ENCODE measurements around the gene GALNT10.

Gene GALNT10

DNA sequence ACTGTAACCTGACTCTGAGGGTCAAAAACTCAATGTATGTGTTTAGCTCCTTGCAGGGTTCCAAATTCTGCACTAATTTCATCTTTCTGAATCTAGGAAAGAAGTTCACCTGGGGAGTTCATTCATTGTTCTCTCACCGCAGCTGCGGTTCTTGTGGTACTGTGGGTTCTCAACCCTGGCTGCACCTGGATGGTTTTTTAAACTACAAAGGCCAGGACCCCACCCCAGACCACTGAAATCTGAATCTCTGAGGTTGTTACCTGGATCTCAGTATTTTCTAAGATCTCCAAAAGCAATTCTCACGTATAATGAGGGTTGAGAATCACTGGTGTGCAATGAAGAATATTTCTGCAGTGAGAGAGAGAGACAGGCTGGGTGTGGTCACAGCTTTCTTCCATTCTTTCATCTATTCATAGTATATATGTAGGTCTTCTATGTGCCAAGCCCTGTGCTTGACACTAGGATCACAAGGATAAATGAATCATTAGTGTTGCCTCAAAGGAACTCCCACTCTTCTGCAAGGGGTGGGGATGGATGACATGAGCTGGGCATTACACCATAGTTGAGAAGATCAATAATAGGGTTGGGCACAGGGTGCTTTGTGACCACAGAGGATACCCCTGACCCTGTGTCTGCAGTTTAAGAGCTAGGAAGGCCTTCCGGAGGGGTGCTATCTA lies 109.8 kb downstream of the GALNT10 start:
- DNase-seq: no peak

DNA sequence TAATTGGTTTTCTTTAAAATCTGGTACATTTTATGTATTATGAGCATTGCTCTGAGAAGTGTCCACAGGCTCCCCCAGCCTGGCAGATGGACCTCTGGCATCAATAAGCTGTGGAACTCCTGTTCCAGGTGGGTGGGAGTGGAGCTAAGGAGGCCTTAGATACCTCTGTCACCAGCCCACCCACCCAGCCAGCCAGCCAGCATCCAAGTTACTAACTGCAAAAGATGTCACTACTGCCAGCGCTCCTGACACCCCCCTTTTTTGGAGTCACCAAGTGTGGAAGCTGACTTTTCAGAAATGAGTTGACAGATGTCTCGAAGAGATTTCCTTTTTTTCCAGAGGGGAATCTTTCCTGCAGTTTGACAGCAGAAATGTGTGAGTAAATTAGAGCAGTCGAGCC lies 111.2 kb downstream of the GALNT10 start:
- no peak for DNase-seq

DNA sequence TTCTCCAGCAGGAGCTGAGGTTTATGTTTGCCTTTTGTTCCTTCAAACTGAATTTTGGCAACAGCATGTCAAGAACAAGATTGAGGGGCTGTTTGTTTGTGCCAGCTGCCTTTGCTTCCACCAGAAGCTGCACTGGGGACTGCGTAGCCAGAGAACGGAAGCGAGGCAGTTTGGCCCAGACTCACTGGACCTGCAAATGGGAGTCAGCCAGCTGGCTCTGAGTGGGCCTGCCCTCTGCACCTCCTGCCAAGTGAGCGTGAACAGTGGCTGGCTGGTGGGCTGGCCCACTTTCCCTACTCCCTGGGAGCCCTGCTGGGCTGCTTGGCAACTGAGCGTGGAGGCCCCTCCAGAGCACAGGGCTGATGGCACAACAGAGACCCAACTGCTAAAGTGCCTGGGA lies 111.6 kb downstream of the GALNT10 start:
- no peak for DNase-seq

DNA sequence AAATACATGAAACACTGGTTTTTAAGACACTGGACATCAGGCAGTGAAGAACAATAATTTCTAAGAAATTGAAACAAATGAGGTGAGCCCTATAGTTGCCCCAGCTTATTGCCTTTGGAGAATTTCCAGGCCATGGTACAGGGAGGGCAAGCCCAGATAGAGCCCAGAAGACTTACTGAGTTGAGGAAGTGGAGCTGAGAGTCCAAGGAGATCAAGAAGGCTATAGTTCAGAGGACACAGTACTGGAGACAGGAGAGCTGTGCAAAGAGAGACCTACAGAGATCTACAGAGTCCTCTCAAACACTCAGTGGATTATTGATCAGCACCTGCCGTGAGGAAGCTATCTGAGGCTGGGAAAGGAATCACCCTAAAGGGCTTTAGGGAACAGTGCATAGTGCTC lies 112.6 kb downstream of the GALNT10 start:
- DNase-seq: no peak

DNA sequence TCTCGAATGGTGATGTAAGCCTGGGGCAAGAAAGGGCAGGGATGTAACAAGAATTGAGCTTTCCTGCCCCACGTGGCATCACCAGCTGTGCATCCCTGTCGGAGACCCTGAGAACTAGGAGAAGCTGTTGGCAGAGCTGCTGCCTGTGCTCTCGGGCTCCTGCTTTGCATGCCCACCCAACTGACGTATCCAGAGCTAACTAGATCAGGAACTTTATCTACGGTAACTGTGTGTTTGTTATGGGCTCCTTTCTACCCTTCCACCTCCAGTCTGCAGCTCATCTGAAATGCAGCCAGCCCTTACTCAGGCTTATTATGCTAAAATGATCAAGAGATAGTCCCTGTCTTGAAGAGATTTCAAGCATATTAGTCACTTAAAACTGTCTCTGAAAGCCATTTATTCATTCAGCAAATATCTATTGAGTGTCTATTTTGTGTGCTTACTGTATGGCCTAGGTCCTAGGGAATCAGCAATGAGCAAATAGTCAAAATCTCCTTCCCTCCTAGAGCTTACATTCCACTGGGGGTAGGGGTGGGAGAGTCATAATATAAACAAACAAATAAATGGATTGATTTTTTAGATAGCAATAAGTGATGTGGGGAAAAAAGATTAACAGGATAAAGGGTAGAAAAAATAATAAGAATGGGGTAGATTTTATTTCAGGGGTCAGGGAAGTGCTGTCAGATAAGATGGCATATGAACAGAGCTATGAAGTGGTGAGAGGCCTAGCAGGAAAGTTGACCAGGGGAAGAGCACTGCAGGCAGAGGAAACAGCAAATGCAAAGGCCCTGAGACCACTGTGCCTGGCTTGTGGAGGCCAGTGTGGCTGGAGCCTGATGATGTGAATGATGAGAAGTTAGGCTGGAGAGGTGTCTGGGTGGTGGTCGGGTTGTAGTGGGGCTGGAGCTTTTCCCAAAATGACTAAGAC lies 118.2 kb downstream of the GALNT10 start:
- no peak for DNase-seq

DNA sequence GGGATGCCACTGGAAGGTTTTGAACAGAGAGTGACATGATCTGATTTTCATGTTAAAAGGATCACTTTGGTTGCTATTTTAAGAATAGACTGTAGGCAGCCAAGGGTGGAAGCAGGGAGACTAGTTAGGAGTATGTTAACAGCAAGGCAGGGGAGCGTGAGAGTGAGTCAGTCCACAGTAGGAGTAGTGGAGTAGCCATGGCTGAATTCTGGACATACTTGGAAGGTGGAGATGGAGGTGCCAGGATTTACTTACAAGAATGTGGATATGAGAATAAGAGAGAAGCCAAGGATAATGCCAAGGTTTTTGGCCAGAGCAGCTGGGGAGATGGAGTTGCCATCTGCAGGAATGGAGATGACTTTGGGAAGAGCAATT lies 118.8 kb downstream of the GALNT10 start:
- DNase-seq: no peak

DNA sequence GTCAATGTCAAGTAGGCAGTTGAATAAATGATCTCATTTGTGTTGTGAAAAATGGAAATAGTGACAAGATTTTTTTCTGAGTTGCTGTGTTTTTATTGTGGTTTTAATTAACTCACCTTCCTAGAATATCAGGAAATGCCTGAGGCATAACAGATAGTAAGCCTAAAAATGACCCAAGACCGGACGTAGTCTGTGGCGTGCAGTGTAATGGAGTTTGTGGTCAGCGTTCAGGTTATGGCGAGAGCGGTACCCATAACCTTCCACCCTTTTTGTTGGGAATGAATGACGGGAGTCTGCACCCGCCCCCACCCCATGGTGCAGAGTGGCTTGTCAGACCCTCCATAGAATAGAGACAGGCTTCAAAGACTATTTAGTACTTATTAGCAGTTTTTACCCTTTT lies 119.3 kb downstream of the GALNT10 start:
- no peak for DNase-seq

DNA sequence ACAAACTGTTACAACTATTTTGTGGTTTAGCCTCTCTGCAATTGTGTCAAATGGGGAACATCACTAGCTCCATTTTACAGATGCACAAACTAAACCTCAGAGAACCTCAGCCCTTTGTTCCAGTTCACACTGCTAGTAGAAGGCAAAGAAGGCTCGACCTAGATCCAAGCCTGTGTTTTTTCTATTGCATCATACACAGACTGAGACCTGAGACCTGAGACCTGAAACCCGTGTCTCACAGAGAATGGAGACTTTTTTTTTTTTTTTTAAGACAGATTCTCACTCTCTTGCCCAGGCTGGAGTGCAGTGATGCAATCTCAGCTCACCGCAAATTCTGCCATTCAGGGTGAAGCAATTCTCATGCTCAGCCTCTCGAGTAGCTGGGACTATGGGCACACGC lies 120.8 kb downstream of the GALNT10 start:
- no peak for DNase-seq

DNA sequence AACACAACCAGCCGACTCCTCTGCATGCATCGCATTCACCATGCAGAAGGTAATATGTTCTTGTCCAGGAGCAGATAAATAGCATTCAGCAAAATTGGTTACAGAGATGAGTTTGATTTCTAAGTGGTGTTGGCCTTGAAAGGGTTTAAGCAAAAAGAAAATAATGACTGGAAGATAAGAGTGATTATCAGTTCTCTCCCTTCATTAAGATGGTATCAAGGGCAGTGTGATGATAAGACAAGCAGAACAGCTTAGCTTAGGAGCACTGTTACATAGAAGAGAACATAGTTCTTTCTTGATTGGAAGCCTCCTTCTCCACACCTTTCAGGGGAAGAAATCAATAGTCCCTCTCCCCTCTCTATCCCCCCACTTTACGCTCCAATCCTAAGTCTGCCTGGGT lies 121.5 kb downstream of the GALNT10 start:
- DNase-seq: no peak

DNA sequence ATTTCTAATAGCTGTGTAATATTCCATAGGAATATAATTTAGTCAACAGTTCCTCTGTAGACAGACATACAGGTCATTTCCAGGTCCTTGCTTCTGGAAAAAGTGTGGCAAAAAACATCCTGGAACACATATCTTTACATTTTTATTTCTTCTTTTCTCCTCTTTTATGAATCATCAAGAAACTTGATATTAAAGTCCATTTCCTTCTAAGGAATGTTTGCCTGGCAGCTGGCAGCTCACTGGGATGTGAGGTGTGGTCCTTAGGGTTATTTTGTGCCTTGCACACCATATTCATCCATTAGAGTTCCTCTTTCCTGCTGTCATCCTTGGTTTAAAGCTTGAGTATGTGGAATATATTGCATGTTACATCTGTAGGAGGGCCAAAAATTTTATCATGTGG lies 122.0 kb downstream of the GALNT10 start:
- no peak for DNase-seq

DNA sequence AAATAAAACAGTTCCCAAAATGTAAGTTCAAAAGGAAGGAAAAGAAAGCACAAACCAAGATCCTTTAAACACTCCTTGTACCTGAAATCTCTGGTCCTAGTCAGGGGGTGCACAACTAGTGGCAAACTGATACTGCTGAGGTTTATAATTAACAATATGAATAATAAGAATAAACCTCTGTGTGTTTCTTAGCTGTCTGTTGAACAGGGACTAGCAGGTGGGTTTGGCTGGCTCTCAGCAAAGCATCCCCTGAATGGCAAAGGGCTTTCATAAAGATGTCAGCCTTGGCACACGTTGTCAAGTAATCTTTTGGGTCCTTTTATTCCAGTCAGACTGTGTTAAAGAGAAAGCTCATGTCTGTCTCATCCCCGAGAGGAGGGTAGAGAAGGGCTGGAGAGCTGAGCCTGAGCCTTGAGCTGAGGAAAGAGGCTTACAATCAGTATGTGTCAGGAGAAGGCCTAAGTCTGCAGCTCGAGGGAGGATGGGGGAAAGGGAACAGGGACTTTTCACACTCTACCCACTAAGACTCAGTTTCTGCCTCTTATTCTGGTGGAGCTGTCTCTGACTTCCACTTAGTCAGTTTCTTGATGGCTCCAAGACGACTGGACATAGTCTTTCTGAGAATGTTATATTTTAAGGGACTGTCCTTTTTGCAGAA lies 123.0 kb downstream of the GALNT10 start:
- DNase-seq: no peak

DNA sequence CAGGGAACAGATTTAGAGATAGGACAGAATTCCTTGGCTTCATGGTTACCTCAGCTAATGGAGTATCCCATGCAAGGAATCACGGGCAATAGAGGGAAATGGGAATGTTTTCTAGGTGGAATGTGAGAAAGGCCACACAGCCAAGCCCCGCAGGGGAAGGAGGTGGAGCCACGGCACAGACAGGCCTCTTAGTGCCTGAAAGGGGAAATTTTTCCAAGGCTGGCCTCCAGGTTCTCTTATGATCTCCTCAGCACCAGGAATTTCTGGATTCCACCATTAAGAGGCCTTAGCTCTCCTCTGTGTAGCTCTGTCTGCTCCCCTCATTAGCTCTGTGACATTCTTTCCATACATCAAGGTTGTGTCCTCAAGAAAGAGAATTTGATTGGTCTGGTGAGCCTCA lies 124.7 kb downstream of the GALNT10 start:
- DNase-seq: no peak

DNA sequence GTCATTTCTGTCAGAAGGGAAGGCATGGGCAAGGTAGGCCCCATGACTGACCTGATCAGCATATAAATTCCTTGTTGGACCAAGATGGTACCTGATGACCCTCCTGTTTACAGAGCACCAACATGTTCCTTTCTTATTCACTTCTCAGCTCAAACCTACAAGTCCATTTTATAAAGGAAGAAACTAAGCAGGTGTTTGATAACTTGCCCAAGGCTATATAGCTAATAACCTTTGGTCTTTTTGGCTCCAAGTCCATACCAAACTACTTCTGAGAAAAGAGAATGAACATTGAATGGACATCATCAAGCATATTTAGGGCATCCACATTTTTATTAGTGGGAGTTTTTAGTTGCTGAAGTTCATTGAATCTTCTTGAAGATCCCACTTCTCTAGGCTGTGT lies 125.2 kb downstream of the GALNT10 start:
- no peak for DNase-seq

DNA sequence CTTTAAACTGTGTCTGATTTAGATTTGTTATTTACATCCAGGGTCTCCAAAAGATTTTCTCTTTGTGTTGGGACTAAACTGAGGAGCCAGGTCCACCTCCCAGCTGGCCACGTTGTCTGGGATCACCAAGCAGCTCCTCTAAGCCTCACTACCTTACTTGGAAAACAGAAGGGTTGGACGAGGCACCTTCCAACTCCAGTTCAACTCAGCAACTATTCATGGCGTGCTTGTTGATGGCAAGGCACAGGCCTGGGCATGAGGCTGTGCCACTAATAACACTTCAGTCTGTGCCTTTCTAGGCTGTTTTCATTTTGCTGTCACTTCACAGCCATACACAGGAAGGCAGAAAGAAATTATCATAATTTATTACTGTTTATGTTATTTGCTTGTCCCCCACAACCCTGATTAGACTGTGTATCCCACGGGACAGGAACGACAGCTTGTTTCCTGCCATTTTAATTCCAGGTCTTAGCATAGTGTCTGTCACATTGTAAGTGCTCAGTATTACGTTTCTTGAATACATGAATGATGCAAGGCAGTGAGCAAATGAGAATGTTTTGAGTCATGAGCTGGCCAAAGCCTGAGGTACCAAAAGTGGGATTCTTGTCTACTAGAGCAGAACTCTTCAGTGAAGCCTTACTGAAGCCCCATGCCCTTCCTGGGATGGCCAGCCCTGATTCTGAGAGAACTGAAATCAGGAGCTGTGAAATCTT lies 125.8 kb downstream of the GALNT10 start:
- no peak for DNase-seq

DNA sequence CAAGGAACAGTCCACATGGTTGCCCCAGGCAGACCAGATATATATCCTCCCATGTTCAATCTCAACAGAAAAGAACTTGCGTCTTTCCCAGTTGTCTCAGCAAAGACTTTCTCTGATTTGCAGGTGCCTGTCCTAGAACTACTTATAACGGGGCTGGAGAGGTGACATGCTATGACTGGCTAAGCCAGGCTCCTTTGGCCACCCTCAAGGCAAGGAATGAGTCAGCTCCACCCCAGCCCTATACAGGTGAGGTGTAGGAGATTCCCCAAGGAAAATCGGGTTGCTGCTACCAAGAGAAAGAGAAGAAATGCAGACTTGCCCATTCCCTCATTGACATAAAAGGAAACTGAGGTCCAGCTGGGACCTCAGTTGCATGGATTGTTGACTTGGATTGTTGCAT lies 127.4 kb downstream of the GALNT10 start:
- DNase-seq: no peak

DNA sequence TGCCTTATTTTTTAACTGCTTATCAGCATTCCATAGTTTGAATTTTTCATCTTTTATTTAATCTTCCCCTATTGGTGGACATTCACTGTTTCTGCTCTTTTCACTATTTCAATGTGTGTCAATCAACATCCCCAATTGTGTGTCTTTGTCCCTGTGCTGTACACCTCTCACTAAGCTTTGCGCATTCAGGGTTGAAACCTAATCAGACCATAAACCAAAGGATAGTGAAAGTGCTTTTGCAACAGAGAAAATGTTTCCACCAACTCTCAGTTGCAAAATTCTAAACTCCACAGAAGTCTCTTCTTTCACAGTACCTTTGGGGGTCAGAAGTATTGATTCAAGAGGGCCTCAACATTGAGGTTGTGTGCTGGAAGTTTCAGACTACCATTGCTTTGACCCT lies 128.2 kb downstream of the GALNT10 start:
- DNase-seq: no peak

DNA sequence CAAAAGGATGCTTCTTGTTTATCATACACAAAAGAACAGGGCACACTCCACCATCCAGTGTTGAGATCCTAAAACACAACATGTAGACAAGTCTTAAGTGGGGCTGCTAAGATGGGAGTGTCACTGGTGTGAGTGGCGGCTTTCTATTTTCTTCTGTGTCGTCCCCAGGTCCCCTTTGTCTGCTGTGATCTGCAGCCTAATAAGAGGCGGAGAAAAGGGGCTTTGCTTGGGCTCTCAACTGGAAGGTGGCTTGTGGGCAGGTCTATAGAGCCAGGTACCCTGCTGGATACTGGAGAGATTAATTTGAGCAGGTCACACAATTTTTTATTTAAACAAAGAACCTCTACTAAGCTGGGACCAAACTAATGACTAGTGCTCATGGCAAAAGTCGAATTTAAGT lies 129.2 kb downstream of the GALNT10 start:
- DNase-seq: no peak

DNA sequence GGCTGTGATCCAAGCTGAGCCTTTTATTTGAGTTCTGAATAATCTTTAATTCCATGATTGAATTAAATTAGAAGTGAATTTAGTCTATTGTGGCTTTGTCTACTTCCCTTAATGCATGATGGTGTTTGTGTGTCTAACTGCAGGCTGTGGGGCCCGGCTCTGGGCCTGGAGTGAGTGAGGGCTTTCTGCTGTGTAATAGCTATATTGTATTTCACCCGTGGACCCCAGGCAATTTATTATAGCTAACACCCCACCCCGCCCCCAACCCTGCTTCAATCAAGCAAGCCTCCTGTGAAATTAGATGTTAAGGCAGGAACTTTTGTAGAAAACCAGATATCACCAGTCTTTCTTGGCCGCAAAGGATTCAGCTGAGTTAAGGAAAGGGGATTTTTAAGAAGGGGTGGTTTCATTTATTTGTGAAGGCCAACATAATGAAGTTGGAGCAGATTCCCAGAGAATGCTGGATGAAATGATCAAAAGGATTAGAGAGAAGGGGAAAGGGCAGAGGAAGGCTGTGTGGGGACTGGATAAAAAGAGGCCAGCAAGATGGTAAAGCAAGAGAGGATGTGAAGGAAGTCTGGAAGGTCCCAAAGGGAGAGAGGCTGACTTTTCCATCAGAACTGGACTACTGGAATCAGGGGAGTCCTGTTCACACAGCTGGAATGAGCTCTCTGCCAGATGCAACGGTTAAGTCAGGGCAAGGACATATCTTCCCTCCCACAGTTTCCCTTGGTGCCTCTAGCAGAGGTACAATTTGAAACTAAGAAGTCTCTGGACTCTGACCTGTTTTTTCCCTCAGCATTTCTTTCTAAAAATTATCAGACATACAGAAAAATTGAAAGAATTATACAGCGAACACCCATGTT lies 129.9 kb downstream of the GALNT10 start:
- no peak for DNase-seq

DNA sequence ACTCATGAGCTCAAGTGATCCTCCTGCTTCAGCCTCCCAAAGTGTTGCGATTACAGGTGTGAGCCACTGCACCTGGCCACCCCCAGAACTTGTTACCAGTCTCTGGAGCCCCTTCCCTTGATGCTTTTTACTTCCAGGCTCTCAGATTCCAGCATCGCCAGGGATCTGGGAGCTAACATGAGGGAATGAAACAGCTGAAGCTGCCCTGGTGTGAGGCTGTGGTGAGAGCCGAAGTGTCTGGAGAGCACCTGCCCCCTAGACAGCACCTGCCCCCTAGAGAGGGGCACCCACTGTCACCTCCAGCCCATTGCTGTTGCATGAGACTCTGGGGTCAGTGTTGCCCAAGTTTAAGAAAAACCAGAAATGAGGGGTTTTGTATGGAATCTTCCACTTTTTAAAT lies 131.0 kb downstream of the GALNT10 start:
- no peak for DNase-seq

DNA sequence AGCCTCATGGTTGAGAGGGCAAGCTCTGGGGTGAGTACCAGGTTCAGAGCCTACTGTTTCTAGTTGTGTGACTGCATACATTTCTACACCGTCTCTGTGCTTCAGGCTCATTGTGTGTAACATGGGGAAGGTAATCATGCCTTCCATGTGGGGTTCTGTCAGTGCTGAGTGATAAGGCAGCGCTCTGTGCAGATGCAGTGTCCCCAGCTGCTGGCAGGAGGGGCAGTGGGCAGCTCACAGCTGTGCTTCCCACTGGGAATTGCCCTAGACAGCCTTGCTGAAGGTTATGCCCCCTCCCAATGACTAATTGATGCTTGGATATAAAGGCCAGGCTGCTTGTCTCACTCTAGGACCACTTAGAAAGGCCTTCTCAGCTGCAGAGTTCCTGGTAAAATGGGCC lies 133.5 kb downstream of the GALNT10 start:
- no peak for DNase-seq

DNA sequence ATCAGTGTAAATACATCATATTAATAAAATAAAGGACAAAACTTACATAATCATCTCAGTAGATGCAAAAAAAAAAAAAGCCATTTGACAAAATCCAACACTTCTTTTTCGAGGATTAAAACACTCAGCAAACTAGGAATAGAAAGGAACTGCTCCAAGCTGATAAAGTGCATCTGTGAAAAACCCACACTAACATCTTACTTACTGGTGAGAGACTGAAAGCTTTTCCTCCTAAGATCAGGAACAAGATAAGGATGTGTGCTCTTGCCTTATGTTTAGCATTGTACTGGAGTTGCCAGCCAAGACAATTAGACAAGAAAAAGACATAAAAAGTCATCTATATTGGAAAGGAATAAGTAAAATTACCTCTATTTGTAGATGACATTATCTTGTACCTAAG lies 135.0 kb downstream of the GALNT10 start:
- DNase-seq: no peak

DNA sequence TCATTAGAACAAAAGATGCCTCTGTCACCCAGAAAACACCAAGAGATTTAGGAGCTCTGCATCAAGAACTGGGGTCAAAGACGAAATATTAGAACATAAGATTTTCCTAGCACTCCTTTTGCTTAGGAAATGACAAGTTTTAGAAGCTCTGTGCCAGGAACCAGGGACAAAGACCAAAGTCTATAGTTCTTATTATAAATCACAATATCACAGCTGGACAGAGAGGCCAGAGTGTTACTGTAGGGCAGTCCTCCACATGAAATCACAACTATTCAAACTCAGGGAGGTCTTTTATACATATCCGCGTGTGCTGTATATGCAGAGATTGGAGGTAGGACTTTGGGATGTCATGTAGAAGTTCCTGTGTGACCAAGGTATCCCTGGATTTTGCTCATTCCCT lies 138.5 kb downstream of the GALNT10 start:
- no peak for DNase-seq

Data from CD4-positive, alpha-beta T cell treated with Interleukin-10 for 1 hour (primary cell).